Measurements from ENCODE around the gene TRAPPC5. TPM values are rescaled to one million over a fixed set of nuclear protein-coding genes. Genes with fewer than 3 reads are reported as not detected.

The TRAPPC5 gene
- total and polyA plus RNA-seq, 10 of the 15 experiments (the other 5 are each of a cell fraction or from before 2014, with no cell fraction given), result 4.2 to 210 (median 89.1) TPM

GRCh38 chr19:7631577-7631976 is 49.1 kb upstream of the TRAPPC5 start (continued):
- TF ChIP-seq PAX8 (IDR thresholded peaks at IDR 0.05) (no peak), SP1 (IDR thresholded peaks at IDR 0.05; ENCODE audit: low read depth, low read length) (no peak), RB1 (IDR thresholded peaks at IDR 0.05; ENCODE audit: borderline replicate concordance) (no peak), SMC3 (IDR thresholded peaks at IDR 0.05; ENCODE audit: borderline replicate concordance, low read length) (no peak)

GRCh38 chr19:7632340-7633203 is 48.1 kb upstream of the TRAPPC5 start:
- DNase-seq (ENCODE audit: low read depth, low spot score) (no peak), ATAC-seq (no peak), FAIRE-seq (no peak)
- Histone ChIP-seq H3K9me3 (replicated peaks; ENCODE audit: control insufficient read depth, insufficient read depth, low read length) (no peaks in the 10 kb centered on the region), H3K4me2 (ENCODE audit: control insufficient read depth, insufficient read depth) (no peak overlapping the region), H3K27ac (ENCODE audit: control insufficient read depth, insufficient read depth) (no peak overlapping the region), H3K4me3 (no peak overlapping the region), H3K79me2 (ENCODE audit: control insufficient read depth, insufficient read depth, low read length) (peaks cover 38% of the 10 kb centered on the region), H3K27me3 (replicated peaks in 1 of 2; ENCODE audit: control insufficient read depth in 2 of 2, insufficient read depth in 2 of 2, low read length in 1 of 2) (no peaks in the 10 kb centered on the region), H3K4me1 (ENCODE audit: control insufficient read depth, insufficient read depth, low read length) (peaks cover 20% of the 10 kb centered on the region), H3K9ac (ENCODE audit: control insufficient read depth, insufficient read depth, low read length) (no peak overlapping the region), H4K20me1 (ENCODE audit: control insufficient read depth, insufficient read depth) (no peaks in the 10 kb centered on the region), H2AFZ (ENCODE audit: control insufficient read depth, low read depth, low read length) (no peak overlapping the region), H3K36me3 (ENCODE audit: control insufficient read depth in 2 of 2, insufficient read depth in 2 of 2, low read length in 1 of 2) (no peaks in the 10 kb centered on the region)
- WGBS (ENCODE audit: insufficient coverage, insufficient replicate concordance, low lambda C conversion rate, missing lambda C conversion rate), result 91% methylated on average over 38 of the region's 40 CpGs
- in situ Hi-C loops (cut with MboI), result no loop called here
- ChIA-PET RAD21 (ENCODE audit: unreplicated experiment) (no interaction called here), POLR2A (no interaction called here), SMC1A (ENCODE audit: uncharacterized antibody, unreplicated experiment) (no interaction called here), CTCF (no interaction called here)
- BruUV-seq (replicated peaks), result no TSS peak
- intact Hi-C loops (cut with micrococcal nuclease; ENCODE audit: unreplicated experiment), result no loop called here
- TF ChIP-seq LARP7 (IDR thresholded peaks at IDR 0.05) (no peak), RAD21 (IDR thresholded peaks at IDR 0.05; ENCODE audit: insufficient read depth, low read depth, low read length) (no peak), HDAC2 (IDR thresholded peaks at IDR 0.05) (no peak), MEF2A (IDR thresholded peaks at IDR 0.05; ENCODE audit: insufficient read depth, low read depth, low read length) (no peak), IRF4 (IDR thresholded peaks at IDR 0.05; ENCODE audit: low read depth, low read length) (no peak), SP1 (IDR thresholded peaks at IDR 0.05; ENCODE audit: low read depth, low read length) (no peak), BHLHE40 (IDR thresholded peaks at IDR 0.05; ENCODE audit: borderline replicate concordance in 1 of 2, low read depth in 2 of 2, low read length in 1 of 2) (no peak), SPI1 (IDR thresholded peaks at IDR 0.05; ENCODE audit: borderline replicate concordance, insufficient read depth, low read depth, low read length) (no peak), POU2F2 (IDR thresholded peaks at IDR 0.05; ENCODE audit: borderline replicate concordance, low read depth, low read length) (no peak)
- TF ChIP-seq, protein P1, sequence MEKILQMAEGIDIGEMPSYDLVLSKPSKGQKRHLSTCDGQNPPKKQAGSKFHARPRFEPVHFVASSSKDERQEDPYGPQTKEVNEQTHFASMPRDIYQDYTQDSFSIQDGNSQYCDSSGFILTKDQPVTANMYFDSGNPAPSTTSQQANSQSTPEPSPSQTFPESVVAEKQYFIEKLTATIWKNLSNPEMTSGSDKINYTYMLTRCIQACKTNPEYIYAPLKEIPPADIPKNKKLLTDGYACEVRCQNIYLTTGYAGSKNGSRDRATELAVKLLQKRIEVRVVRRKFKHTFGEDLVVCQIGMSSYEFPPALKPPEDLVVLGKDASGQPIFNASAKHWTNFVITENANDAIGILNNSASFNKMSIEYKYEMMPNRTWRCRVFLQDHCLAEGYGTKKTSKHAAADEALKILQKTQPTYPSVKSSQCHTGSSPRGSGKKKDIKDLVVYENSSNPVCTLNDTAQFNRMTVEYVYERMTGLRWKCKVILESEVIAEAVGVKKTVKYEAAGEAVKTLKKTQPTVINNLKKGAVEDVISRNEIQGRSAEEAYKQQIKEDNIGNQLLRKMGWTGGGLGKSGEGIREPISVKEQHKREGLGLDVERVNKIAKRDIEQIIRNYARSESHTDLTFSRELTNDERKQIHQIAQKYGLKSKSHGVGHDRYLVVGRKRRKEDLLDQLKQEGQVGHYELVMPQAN (conservative IDR thresholded peaks at IDR 0.05), result no peak

All from GM12878 (cell line).